Measurements from ENCODE around the gene LPCAT1.

The LPCAT1 gene

DNA sequence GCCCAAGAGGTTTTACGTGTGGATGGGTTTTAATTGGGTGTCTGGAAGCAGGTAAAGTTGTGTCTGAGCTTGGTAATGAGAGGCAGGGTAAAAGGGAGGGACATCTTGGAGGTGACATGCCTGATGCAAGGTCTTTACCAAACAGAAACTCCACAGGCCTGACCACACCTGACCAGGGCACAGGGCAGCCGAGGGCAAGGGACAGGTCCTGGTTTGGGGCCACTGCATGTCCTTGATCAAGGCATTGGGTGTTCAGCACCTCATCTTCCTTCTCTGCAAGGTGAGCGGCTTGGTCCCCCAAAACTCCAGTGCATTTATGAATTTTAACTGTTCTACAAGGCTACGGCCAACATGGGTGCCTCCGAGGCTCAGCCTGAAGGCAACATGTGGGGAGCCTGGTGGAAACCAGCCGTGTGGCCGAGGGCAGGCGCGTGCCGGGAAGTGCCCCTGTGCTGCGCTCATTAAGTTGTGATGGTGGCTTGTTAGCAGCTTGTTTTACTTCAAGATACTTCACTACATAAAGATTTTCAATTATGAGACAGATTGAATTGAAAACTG lies 30.7 kb upstream of the LPCAT1 start:
- no peak for DNase-seq

DNA sequence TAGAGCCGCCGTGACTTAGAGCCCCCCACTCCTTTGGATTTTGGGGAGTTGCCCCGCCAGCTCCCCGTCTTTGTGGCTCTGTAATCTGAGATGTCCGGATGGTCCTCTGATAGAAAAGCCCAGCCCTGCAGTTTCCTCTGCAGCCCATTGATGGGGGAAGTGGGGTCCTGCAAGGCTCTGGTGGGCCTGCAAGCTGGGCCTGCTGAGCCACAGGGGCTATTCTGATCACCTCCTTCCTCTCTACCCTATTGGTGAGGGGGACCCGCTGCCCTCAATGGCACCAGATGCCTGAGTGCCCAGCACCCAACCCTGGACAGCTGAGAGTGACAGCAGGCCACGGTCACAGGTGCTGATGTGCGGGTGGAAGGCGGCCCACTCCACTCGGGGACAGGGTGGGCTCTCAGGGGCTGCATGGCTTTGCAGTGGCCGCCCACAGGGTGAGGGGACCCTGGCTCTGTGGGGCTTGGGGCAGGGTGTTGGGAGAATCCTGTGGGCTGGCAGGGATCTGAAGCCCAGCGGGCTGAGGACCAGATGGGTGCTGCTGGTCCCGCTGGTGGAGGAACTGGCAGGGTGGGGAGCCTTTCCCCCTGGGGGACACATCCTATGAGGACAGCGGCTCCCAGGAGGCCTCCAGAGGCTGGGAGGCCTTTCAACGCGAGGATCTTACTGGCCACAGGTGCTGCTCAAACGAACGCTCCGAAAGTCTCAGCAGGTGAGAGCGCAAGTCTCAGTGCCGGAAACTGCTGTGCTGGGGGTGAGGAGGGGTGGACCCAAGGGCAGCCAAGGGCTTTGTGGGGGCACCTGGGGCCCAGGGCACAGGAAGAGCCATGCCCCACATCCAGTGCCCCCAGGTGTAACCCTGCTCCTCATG lies 30.0 kb upstream of the LPCAT1 start:
- DNase-seq = no peak

DNA sequence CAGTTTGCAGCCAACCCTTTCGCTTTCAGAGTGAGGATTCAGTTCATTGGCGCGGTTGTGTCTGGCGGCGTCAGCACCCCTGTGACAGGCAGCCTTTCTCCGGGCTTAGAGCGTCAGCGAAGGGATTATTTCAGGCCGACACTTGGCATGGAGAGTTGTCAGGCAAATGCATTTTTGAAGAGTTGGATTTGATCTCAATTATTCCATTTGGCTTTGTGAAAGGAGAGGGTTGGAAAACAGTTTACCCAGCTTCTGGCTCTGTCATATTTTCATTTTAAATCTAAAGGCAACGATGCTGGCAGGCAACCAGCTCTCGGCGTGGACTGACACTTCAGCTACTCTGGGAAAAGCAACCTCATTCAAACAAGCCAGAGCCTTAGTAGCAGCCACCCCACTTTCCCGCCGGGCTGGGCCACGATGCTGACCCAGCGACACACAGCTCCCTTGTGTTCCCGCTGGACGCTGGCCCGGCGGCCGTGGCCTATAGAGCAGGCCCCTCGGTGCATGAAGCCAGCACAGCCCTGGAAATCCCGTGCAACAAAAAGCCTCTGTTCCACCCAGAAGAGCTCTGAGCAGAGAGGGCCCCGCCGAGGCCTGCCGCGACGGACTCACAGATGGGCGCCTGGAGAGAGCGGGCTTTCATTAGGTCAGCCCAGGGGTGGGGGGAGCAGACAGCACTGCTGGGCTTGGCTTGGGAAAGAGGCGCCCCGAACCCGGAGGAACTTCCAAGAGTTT lies 28.9 kb upstream of the LPCAT1 start:
- no peak for DNase-seq

DNA sequence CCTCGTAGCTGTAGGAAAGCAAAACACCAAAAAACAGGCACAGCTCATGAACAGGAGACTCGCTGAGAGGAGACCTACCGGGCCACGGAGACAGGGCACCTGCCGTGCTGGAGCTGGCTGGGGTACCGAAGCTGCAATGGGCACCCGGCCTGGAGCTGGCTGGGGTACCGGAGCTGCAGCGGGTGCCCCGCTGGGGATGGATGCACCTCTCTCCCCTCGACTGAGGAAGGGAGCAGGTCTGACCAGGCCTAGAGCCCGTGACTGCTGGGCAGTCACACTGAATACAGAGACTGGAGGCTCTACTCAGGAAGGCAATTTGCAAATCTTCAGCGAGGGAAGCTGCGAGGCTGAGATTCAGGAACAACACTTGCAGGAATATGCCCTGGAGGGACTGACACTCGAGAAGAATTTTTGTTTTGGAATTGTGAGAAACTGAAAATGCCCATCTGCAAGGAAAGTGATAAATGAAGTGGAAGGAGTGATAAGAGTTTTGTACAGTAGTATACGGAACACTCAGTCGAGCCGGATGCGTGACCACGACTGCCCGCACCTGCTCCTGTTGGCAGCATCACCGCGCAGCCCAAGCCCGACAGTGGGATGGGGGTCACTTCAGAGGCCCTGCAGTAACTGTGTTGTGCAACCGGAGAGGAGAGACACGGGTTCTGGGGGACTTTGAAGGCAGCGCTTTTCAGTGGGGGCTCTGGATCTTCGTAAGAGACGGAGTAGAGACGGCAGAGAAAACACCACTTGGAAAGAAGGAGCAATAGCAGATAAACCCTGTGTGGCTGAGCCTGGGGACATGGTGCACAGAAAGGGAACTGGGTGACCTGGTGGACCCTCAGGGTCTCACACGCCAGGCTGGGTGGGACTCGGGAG lies 27.9 kb upstream of the LPCAT1 start:
- DNase-seq = no peak

DNA sequence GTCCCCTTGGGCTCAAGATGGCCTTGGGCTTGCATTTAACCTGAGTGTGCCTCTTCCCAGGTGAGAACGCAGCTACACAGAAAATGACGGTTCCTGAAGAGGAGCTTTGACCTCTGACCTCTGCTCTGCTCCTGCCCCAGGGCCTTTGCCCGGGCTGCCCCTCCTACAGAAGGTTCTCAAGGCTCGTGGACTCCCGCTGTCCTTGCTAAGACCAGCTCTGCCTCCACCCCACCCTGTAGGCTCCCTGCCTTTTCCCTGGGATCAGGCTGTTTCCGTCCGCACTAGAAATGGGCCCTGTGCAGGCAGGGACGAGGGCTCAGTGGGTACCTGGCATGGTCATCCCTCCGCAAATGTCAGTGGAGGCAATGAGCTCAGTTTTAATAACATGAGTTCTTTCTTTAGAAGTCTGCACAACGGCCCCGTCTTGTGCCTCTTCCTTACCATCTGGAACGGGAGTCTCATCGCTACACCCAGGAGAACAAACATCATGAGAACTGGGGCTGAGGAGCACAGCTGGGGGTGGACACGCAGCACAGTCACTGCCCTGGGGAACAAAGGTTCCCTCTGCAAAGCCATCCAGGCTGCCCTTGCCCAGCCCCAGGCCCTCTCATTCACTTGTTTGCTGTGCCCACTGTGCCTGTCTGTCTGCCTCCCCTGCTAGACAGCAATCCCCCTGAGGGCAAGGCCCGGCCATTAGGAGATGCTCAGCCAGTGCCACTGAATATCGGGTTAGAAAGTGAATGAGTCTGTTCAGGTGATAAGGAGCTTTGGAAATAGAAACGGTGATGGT lies 26.7 kb upstream of the LPCAT1 start:
- no peak for DNase-seq

- no peak for DNase-seq
Measured at GRCh38 chr5:1549475-1550030, 25.8 kb upstream of the LPCAT1 start.

DNA sequence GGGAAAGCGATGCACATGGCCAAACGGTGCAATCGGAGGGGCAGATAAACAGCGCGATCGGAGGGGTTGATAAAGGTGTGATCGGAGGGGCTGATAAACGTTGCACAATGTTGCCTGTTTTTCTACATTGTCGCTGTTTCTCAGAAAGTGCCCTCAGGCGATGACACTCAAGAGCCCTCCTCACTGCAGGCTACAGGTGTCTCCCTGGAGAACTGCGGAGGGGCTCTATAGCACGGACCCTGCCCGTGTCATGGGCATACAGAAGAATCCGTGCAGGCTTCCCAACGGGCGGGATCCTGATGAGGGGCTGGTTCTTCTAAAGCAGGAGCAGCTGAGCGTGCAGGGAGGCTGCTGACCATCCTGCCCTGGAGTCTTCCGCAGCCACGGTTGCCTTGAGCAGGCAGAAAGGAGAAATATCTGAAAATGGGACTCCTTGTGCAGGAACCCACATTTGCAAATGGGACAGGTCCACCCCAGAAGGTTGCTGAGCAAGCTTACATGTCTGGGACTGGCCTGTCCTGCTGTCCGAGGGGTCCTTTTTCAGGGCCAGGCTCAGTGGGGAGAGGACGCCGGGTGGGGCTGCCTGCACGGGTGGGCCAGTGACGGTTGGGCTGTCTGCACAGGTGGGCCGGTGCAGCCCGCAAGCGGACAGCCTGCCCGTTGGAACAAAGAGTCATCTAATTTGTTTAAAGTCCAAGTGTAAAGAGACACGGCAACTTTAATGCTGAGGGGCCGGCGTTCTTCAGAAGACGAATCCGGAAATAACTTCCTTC lies 25.1 kb upstream of the LPCAT1 start:
- DNase-seq = no peak

GRCh38 chr5:1547655-1548054 lies 23.9 kb upstream of the LPCAT1 start:
- DNase-seq = no peak

GRCh38 chr5:1547236-1547635 lies 23.5 kb upstream of the LPCAT1 start:
- DNase-seq = no peak

DNA sequence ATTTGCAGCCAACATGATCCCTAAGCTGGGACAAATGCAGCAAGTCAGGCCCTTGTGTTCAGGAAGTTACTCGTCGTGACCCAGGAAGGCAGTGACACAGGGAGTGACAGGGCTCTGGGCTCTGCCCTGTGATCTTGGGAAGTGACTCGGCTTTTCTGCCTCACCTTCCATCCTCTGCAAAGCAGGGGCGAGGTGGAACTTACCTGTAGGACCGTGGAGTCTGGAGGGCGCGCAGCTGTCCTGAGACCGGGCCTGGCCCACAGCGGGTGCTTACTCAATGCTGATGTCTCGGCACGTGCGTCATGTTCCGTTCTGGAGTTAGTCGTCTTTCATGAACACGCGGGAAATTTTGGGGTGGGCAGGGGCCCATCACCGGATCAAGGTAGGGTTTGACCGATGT lies 22.8 kb upstream of the LPCAT1 start:
- no peak for DNase-seq

DNA sequence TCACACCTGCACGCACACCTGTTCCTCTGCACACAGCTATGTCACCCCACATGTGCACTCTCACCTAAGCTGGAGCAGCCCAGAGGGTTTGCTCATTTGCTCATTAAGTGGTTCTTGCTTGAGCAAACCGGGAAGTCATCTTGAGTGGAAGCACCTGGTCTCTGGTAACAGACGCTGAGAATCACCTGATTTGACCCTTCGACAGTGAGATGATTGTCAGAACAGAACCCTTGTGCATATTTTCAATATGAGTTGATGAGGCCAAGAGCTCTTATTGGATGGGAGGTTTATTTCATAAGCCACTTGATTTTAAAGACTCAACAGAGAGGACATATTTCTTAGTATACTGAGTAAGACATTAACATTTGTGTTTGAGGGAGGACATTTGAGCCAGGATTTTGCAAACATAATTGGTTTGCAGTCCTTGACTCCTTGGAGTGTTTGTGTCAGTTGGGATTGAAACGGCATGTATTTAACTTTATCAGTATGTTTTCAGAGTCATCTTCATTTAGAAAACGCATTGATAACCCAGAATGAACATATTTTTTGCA lies 22.1 kb upstream of the LPCAT1 start:
- no peak for DNase-seq

DNA sequence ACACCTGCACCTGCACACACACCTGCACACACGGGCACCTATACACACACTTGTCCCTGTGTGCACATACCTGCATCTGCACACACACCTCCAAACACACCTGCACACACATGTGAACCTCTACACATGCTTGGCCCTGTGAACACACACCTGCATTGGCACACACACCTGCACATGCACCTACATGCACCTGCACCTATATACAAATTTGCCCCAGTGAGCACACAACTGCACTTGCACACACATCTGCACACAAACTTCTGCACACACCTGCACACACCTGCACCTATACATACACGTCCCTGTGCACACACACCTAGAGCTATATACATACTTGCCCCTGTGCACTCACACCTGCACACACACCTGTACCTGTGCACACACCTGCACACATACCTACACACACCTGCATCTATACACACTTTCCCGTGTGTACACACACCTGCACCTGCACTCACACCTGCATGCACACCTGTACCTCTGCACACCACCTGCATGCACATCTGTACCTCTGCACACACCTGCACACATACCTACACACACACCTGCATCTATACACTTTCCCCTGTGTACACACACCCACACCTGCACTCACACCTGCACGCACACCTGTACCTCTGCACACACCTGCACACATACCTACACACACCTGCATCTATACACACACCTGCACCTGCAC lies 21.5 kb upstream of the LPCAT1 start:
- no peak for DNase-seq

DNA sequence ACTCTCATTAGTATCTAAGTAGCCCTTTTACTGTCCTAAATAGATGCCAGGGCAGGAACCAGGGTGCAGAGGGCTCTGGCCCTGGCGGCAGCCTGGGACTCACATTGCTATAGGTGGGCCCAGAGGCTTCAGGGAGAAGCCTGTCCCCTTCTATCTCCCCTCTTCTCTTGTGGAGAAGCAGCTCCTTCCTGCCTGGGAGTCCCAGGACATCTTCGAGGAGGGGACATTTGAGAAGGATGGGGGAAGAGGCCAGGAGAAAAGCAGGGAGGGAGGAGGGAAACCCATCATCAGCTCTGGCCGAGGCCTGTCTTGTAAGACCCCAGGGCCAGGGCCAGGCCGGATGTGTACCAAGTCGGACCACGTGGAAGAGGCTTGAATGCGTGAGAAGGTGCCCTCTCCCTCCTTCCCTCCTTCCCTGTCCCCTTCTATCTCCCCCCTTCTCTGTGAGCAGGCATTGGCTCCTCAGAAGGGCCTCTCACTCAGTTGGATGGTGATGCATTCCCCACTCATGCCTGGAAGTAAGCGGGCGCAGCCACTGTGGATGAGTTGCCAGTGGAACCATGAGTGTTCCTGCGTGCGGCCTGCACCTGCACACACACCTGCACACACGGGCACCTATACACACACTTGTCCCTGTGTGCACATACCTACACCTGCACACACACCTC lies 20.7 kb upstream of the LPCAT1 start:
- DNase-seq = no peak

DNA sequence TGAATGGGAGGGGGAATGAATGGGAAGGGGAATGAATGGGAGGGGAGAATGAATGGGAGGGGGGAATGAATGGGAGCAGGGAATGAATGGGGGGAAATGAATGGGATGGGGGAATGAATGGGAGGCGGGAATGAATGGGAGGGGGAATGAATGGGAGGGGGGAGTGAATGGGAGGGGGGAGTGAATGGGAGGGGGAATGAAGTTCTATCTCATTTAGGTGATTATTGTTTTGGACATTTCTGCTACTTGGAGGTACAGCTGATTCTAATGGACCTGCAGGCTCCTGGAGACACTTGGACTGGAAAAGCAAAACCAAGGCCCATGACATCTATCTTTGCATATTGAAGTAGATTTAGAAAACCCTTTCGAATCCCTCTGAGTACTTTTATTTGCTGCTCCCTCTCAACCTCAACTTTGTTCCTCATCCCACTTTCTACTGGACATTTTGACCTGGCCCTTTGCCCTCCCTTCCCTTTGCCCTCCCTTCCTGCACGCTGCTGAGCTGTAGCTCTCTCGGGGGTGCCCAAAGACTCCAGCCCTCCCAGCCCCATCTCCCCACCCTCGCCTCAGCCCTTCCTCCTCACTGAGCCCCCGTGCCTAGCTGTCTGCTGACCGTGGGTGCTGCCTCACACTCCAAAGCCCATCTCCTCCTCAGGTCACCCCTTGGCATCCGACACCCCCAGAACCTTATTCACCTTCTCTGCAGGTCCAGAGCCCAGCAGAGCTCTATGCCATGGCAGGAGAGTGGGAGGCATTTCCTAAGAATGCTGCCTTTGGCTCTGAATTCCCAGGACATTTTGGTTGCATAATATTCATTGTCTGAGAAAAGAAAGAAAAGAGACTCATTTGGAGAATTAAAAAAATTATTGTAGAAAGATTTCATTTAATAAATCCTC lies 19.9 kb upstream of the LPCAT1 start:
- no peak for DNase-seq

DNA sequence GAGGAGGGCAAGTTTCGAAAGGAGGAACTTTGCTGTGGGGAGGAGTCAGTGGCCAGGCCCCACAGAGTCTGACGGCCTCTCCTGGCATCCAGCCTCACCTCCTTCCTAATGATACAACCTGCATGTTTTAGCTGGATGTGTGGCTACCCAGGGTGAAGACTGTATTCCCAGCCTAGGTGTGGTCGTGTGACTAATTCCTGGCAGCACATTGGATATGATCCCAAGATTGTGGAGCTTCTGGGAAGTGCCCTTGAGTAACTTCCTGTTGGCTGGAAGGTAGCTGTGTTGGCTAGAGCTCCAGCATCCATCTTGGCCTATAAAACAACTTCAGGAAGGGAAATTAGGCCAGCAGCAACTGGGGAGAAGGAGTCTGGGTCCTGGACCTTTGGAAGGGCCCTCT lies 19.0 kb upstream of the LPCAT1 start:
- DNase-seq = no peak

GRCh38 chr5:1541702-1542400 lies 18.1 kb upstream of the LPCAT1 start:
- no peak for DNase-seq

DNA sequence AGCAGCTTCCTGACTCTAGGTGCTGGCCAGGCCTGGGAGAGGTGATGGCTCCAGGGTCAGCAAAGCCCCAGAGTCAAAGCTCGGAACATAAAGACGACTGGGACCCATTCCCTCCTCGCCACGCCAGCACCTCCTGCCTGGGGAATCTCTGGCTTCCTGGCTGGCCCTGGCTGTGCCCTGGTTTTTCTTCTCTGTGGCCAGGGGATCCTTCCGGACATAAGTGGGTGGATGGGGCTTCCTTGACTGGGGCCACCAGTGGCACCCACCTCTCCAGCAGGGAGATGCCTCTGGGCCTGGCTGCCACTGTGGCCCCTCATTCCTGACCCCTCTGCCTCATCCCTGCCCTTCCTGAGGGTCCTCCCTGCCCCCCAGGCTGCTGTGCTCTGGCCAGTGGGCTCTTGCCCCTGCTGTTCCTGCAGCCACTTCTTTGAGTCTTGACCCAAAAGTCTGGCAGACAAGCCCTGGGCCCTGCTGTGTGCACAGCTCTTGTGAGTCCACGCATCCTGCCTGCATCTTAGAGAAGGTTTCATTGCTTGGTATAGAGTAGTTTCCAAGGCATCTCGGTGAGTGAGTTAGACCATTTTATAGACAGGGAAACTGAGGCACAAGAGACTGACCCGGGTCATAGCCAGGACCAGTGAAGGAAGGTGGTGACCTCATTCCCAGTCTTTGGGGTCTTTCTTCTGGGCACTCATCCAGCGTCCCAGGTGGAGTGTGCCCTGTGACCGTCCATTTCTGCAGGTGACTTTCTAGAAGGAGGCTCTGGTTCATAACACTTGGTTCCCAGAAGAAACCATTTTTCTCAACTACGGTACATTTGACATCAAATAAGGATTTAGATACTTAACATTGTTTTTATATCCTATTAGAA lies 17.3 kb upstream of the LPCAT1 start:
- DNase-seq = no peak
